ENCODE measurements around the gene TLR1.

TLR1 gene

GRCh38 chr4:38820329-38821061 is 15.9 kb upstream of the TLR1 start:
- TF ChIP-seq GATA3 (IDR thresholded peaks at IDR 0.05; ENCODE audit: low read depth, low read length) (no peak), GATA2 (IDR thresholded peaks at IDR 0.05; ENCODE audit: low read depth, low read length) (no peak)

- TF ChIP-seq GATA3 (IDR thresholded peaks at IDR 0.05; ENCODE audit: low read depth, low read length) (no peak), GATA2 (IDR thresholded peaks at IDR 0.05; ENCODE audit: low read depth, low read length) (no peak)
These were observed 15.0 kb upstream of the TLR1 start for GRCh38 chr4:38819569-38819968.

- no peak for TF ChIP-seq GATA2 (IDR thresholded peaks at IDR 0.05; ENCODE audit: low read depth, low read length)
- no peak for TF ChIP-seq GATA3 (IDR thresholded peaks at IDR 0.05; ENCODE audit: low read depth, low read length)
These were observed 13.9 kb upstream of the TLR1 start for GRCh38 chr4:38818441-38818976.

- TF ChIP-seq GATA3 (IDR thresholded peaks at IDR 0.05; ENCODE audit: low read depth, low read length) (no peak), GATA2 (IDR thresholded peaks at IDR 0.05; ENCODE audit: low read depth, low read length) (no peak)
These were observed 11.5 kb upstream of the TLR1 start for GRCh38 chr4:38815885-38816782.

GRCh38 chr4:38814386-38814785 is 9.8 kb upstream of the TLR1 start:
- TF ChIP-seq GATA2 (IDR thresholded peaks at IDR 0.05; ENCODE audit: low read depth, low read length) = no peak

GRCh38 chr4:38811297-38811696 is 6.7 kb upstream of the TLR1 start:
- no peak for TF ChIP-seq GATA2 (IDR thresholded peaks at IDR 0.05; ENCODE audit: low read depth, low read length)
- no peak for TF ChIP-seq GATA3 (IDR thresholded peaks at IDR 0.05; ENCODE audit: low read depth, low read length)

GRCh38 chr4:38805530-38806145 is 1.0 kb upstream of the TLR1 start:
- TF ChIP-seq GATA2 (IDR thresholded peaks at IDR 0.05; ENCODE audit: low read depth, low read length) (no peak), GATA3 (IDR thresholded peaks at IDR 0.05; ENCODE audit: low read depth, low read length) (no peak)

GRCh38 chr4:38803833-38804653 is 548 bp downstream of the TLR1 start:
- TF ChIP-seq GATA3 (IDR thresholded peaks at IDR 0.05; ENCODE audit: low read depth, low read length) (no peak), GATA2 (IDR thresholded peaks at IDR 0.05; ENCODE audit: low read depth, low read length) (no peak)

GRCh38 chr4:38802561-38803355 is 1.8 kb downstream of the TLR1 start:
- TF ChIP-seq GATA2 (IDR thresholded peaks at IDR 0.05; ENCODE audit: low read depth, low read length) (no peak), GATA3 (IDR thresholded peaks at IDR 0.05; ENCODE audit: low read depth, low read length) (no peak)

- TF ChIP-seq GATA2 (IDR thresholded peaks at IDR 0.05; ENCODE audit: low read depth, low read length) = no peak
- no peak for TF ChIP-seq GATA3 (IDR thresholded peaks at IDR 0.05; ENCODE audit: low read depth, low read length)
These were observed 3.6 kb downstream of the TLR1 start for GRCh38 chr4:38800961-38801450.

GRCh38 chr4:38800366-38800765 is 4.2 kb downstream of the TLR1 start:
- TF ChIP-seq GATA2 (IDR thresholded peaks at IDR 0.05; ENCODE audit: low read depth, low read length) = no peak
- no peak for TF ChIP-seq GATA3 (IDR thresholded peaks at IDR 0.05; ENCODE audit: low read depth, low read length)

- TF ChIP-seq GATA2 (IDR thresholded peaks at IDR 0.05; ENCODE audit: low read depth, low read length) (no peak), GATA3 (IDR thresholded peaks at IDR 0.05; ENCODE audit: low read depth, low read length) (no peak)
These were observed 9.5 kb downstream of the TLR1 start for GRCh38 chr4:38795087-38795486.

- TF ChIP-seq GATA3 (IDR thresholded peaks at IDR 0.05; ENCODE audit: low read depth, low read length) (no peak), GATA2 (IDR thresholded peaks at IDR 0.05; ENCODE audit: low read depth, low read length) (no peak)
These were observed 10.5 kb downstream of the TLR1 start for GRCh38 chr4:38794051-38794450.

Data from SH-SY5Y (cell line).